CD4-positive, alpha-beta T cell (primary cell): ENCODE data around the gene SLC38A3. TPM values are rescaled to one million over a fixed set of nuclear protein-coding genes. Genes with fewer than 3 reads are reported as not detected.

ENCODE experiments used
- ATAC-seq: fragments of 200-7000 bp; cut with Tn5 transposase; one replicate; pipeline ENCODE4 v1.10.0; 2022; ENCODE audit warnings: mild to moderate bottlenecking; ENCODE audit not compliant: poor library complexity
- CTCF ChIA-PET: fragments of 350-600 bp; sonication (Branson Sonifier 250); formaldehyde crosslinking; loops from one replicate; lab custom pipeline; 2021; ENCODE audit warnings: antibody characterized with exemption, inconsistent platforms; lab: Charles Lee
- POLR2A ChIA-PET: fragments of 350-600 bp; sonication (Branson Sonifier 250); formaldehyde crosslinking; loops from one replicate; lab custom pipeline; 2021; ENCODE audit warnings: antibody characterized with exemption, inconsistent platforms; lab: Charles Lee
- DNase-seq, 14 experiments: peaks; one replicate each; pipeline ENCODE4 v3.0.0-alpha.2; 2013 to 2020; ENCODE audit warnings: mixed read lengths in 2 of 14
- H3K27ac ChIP-seq, 2 donors: one replicate each; pipeline versions ENCODE4 v1.5.1 to v1.7.0; 2013; ENCODE audit warnings: low read length in 2 of 2, low read depth in 1 of 2, mild to moderate bottlenecking in 1 of 2
- H3K27me3 ChIP-seq, 2 experiments: 1 replicate in 1 of 2; 2 replicates in 1 of 2; pipeline versions ENCODE4 v1.6.1 to v1.7.0; 2013; ENCODE audit warnings: low read length in 2 of 2, control low read depth in 1 of 2, mild to moderate bottlenecking in 1 of 2, moderate library complexity in 1 of 2; ENCODE audit not compliant: insufficient read depth in 2 of 2, control insufficient read depth in 1 of 2
- H3K36me3 ChIP-seq: one replicate; pipeline ENCODE4 v1.6.1; 2013; ENCODE audit warnings: low read length, control low read depth; ENCODE audit not compliant: insufficient read depth
- H3K4me1 ChIP-seq: one replicate; pipeline ENCODE4 v1.6.1; 2013; ENCODE audit warnings: low read length, control low read depth; ENCODE audit not compliant: insufficient read depth
- H3K4me3 ChIP-seq: one replicate; pipeline ENCODE4 v1.5.1; 2013; ENCODE audit warnings: mild to moderate bottlenecking, low read length, moderate library complexity
- H3K9me3 ChIP-seq, 2 experiments: 1 replicate in 1 of 2; 2 replicates in 1 of 2; pipeline versions ENCODE4 v1.6.1 to v1.7.0; 2013; ENCODE audit warnings: low read length in 2 of 2, mild to moderate bottlenecking in 2 of 2, control low read depth in 1 of 2, moderate library complexity in 1 of 2; ENCODE audit not compliant: control insufficient read depth in 1 of 2, insufficient read depth in 1 of 2
- H3K27ac Mint-ChIP-seq: one replicate; pipeline ENCODE4 v1.8.0; 2020; ENCODE audit warnings: mixed read lengths
- H3K27me3 Mint-ChIP-seq: one replicate; pipeline ENCODE4 v1.8.0; 2021; ENCODE audit warnings: mixed read lengths
- H3K36me3 Mint-ChIP-seq: one replicate; pipeline ENCODE4 v1.8.0; 2021; ENCODE audit warnings: low read depth, mixed read lengths
- H3K4me1 Mint-ChIP-seq: one replicate; pipeline ENCODE4 v1.8.0; 2021; ENCODE audit warnings: low read depth, mixed read lengths
- H3K4me3 Mint-ChIP-seq: one replicate; pipeline ENCODE4 v1.8.0; 2020; ENCODE audit warnings: mild to moderate bottlenecking, mixed read lengths
- H3K9me3 Mint-ChIP-seq: one replicate; pipeline ENCODE4 v1.8.0; 2020; ENCODE audit warnings: mixed read lengths
- intact Hi-C, 2 experiments: fragments of 100-400 bp; cut with DNase I in 1 of 2; cut with micrococcal nuclease in 1 of 2; formaldehyde crosslinking; loops; one replicate each; pipeline versions ENCODE4 v1.15.1 to v1.9.0; 2023 to 2025; cut with DNase I, micrococcal nuclease
- total RNA-seq, 174 experiments: library from RNA in 2 of 174; stranded (reverse) in 2 of 174; gene quantifications; one replicate each; pipeline ENCODE4 v1.2.3 and lab custom pipeline; 2021 to 2026
- TF ChIP-seq, protein P1 (sequence below): fragments of 200-600 bp; IDR thresholded peaks from one replicate; pipeline ENCODE4 v1.8.0; 2022; ENCODE audit warnings: antibody characterized with exemption, mild to moderate bottlenecking

The SLC38A3 gene
- total RNA-seq, 2 experiments from 2014 or later: 1.0 to 1.1 TPM

DNA sequence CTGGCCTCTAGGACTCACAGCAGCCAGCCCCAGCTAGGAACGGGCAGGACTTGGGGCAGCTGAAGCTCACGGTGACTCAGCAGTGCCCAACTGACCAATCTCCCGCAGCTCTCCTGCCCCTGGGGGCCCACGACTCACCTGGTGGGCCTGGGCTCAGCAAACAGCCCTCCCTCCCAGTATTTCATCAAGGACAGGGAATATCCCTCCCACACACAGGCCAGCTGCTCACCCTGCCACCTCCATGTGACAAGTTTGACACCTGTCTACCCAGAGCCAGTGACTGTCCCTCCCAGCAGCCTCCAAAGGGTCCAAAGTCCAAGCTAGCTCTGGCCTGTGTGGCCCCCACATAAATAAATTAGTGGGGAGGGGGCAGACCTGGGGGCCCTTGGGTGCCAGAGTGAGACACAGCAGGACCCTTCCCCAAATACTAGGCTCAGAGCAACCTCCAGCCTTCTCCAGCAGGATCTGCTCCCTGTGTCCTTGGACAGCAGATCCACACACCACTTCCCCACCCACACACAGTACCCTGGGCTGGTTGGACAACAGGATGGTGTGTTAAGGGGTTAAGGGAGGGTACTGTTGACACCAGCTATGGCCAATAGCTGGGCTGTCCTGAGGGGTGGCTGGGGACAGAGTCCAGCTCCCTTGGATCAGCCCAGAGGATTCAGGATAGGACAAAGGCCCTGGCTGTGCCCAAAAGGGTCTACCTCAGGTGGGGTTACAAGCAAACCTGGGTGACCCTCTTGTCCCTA lies 9.4 kb upstream of the SLC38A3 start:
- no peak overlapping the region for H3K27ac Mint-ChIP-seq
- H3K27me3 Mint-ChIP-seq: peaks cover 28% of the 10 kb centered on the region
- TF ChIP-seq, protein P1, sequence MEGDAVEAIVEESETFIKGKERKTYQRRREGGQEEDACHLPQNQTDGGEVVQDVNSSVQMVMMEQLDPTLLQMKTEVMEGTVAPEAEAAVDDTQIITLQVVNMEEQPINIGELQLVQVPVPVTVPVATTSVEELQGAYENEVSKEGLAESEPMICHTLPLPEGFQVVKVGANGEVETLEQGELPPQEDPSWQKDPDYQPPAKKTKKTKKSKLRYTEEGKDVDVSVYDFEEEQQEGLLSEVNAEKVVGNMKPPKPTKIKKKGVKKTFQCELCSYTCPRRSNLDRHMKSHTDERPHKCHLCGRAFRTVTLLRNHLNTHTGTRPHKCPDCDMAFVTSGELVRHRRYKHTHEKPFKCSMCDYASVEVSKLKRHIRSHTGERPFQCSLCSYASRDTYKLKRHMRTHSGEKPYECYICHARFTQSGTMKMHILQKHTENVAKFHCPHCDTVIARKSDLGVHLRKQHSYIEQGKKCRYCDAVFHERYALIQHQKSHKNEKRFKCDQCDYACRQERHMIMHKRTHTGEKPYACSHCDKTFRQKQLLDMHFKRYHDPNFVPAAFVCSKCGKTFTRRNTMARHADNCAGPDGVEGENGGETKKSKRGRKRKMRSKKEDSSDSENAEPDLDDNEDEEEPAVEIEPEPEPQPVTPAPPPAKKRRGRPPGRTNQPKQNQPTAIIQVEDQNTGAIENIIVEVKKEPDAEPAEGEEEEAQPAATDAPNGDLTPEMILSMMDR: no peak
- no peak for DNase-seq
- no peaks in the 10 kb centered on the region for H3K36me3 ChIP-seq
- ChIA-PET POLR2A (interaction anchor here (0.9 to 2.7 kb wide), 8 partner anchors 26 to 170 kb away, joined by 3 to 32 read pairs (median 4); partner anchors contain the start of genes GNAI2 and IFRD2), CTCF (interaction anchor here (1.0 to 4.3 kb wide), 5 partner anchors 32 to 103 kb away, joined by 3 to 82 read pairs (median 10); partner anchors contain the start of genes HYAL3 and NAA80)
- H3K9me3 Mint-ChIP-seq: no peaks in the 10 kb centered on the region
- no peak overlapping the region for H3K27ac ChIP-seq
- no peak for ATAC-seq
- intact Hi-C loops: no loop called here
- no peak overlapping the region for H3K4me3 ChIP-seq
- peaks cover 15% of the 10 kb centered on the region for H3K4me1 Mint-ChIP-seq
- peaks cover 27% of the 10 kb centered on the region for H3K4me1 ChIP-seq
- no peaks in the 10 kb centered on the region for H3K36me3 Mint-ChIP-seq
- H3K27me3 ChIP-seq: peaks cover 13 to 17% of the 10 kb centered on the region in 2 experiments
- peaks cover 0 to 11% of the 10 kb centered on the region in 2 experiments for H3K9me3 ChIP-seq
- no peak overlapping the region for H3K4me3 Mint-ChIP-seq

DNA sequence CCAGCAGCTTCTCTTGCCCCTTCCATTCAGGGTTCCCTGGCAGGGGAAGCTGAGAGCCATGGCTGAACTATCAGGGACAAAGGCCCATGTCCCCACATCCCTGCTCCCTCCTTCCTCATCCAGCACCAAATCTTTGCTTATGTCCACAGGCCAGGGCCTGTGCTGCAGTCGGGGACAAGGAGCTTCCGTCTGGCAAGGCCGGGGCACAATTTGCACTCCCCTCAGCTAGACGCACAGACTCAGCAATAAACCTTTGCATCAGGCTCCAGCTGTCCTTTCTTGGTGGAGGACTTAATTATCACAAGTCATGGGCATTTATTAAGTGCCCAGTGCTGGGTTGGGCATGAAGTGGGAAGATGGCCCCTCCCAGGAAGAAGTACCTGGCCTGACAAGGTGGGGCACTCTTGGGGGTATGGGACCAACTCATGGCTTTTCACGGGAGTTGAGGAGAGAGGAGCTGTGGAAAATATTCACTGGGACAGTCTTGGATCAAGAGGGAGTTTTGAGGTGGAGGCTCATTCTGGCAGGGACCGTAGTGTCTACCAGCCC lies 8.7 kb upstream of the SLC38A3 start:
- Mint-ChIP-seq H3K27ac (no peak overlapping the region), H3K36me3 (no peaks in the 10 kb centered on the region), H3K4me1 (peaks cover 15% of the 10 kb centered on the region), H3K4me3 (no peak overlapping the region), H3K9me3 (no peaks in the 10 kb centered on the region), H3K27me3 (peaks cover 34% of the 10 kb centered on the region)
- intact Hi-C loops: no loop called here
- H3K4me3 ChIP-seq: no peak overlapping the region
- TF ChIP-seq, protein P1: no peak
- ATAC-seq: no peak
- H3K9me3 ChIP-seq: peaks cover 0 to 11% of the 10 kb centered on the region in 2 experiments
- CTCF ChIA-PET: interaction anchor here (4.0 to 4.3 kb wide), 2 partner anchors 31 to 48 kb away, joined by 53 to 82 read pairs; no protein-coding TSS in a partner anchor
- peaks cover 27% of the 10 kb centered on the region for H3K4me1 ChIP-seq
- H3K27ac ChIP-seq: no peak overlapping the region
- H3K27me3 ChIP-seq: peaks cover 14 to 23% of the 10 kb centered on the region in 2 experiments
- no peak for DNase-seq
- no peaks in the 10 kb centered on the region for H3K36me3 ChIP-seq
- POLR2A ChIA-PET: no interaction called here

DNA sequence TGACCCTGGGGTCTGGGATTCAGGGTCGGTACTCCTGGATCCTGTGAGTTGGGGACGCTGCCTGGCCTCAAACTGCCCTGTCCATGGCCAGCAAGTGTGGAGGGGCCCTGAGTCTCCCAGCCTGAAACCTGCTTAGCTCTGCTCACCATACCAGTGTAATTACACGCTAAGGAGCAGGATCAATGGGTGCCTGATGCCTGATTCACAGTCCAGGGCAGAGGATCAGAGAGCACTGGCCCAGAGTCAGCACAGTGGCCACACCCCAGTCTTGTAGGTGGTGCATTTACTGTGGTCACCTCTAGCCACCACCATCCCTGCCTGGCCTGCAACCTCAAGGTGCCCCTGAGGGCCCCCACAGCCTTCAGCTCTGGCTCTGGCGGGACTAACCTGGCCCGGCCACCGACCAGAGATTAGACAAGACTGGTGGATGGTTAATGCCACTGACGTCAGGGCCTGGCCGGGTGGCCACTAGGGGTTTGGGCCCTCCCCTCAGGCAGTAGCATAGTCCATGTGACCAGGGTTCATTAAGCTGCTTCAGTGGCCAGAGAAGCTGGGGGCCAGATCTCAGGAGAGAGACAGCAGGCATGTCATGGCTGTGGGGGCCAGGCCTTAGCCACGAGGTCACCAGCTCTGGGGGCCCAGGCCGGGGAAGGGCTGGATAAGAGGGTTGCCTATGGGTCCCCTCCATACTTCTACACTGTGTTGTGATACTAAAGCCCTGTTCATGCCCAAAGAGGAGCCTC lies 3.3 kb upstream of the SLC38A3 start:
- H3K4me3 ChIP-seq: no peak overlapping the region
- Mint-ChIP-seq H3K36me3 (no peaks in the 10 kb centered on the region), H3K4me1 (no peaks in the 10 kb centered on the region), H3K9me3 (no peaks in the 10 kb centered on the region), H3K27me3 (peaks cover 51% of the 10 kb centered on the region), H3K27ac (no peak overlapping the region), H3K4me3 (no peak overlapping the region)
- DNase-seq (no peak), ATAC-seq (no peak)
- ChIA-PET POLR2A (no interaction called here), CTCF (no interaction called here)
- TF ChIP-seq, protein P1: no peak
- no peak overlapping the region for H3K27ac ChIP-seq
- peaks cover 0 to 18% of the 10 kb centered on the region in 2 experiments for H3K9me3 ChIP-seq
- H3K36me3 ChIP-seq: no peaks in the 10 kb centered on the region
- intact Hi-C loops: no loop called here
- peaks cover 44 to 54% of the 10 kb centered on the region in 2 experiments for H3K27me3 ChIP-seq
- peaks cover 21% of the 10 kb centered on the region for H3K4me1 ChIP-seq
